Trophoblast cell (in vitro differentiated cells and primary cell): ENCODE data around the gene IPCEF1.

Experiments
- DNase-seq, 2 donors: peaks; one replicate each; pipeline ENCODE4 v3.0.0-alpha.2; 2016
- H2AFZ ChIP-seq: 2 replicates; pipeline ENCODE4 v1.6.1; 2013; ENCODE audit warnings: low read length, moderate library complexity, mild to moderate bottlenecking; ENCODE audit not compliant: insufficient read depth, poor library complexity
- H2AK5ac ChIP-seq: 2 replicates; pipeline ENCODE4 v1.6.1; 2013; ENCODE audit warnings: mild to moderate bottlenecking, low read length
- H2BK120ac ChIP-seq: 2 replicates; pipeline ENCODE4 v1.6.1; 2013; ENCODE audit warnings: low read length, mild to moderate bottlenecking, moderate library complexity; ENCODE audit not compliant: insufficient read depth, poor library complexity
- H2BK12ac ChIP-seq: 2 replicates; pipeline ENCODE4 v1.6.1; 2013; ENCODE audit warnings: mild to moderate bottlenecking, low read length, moderate library complexity
- H2BK5ac ChIP-seq: 2 replicates; pipeline ENCODE4 v1.6.1; 2013; ENCODE audit warnings: low read length, low read depth, moderate library complexity, mild to moderate bottlenecking; ENCODE audit not compliant: poor library complexity
- H3K14ac ChIP-seq: 2 replicates; pipeline ENCODE4 v1.6.1; 2013; ENCODE audit warnings: mild to moderate bottlenecking, low read length
- H3K18ac ChIP-seq: 2 replicates; pipeline ENCODE4 v1.6.1; 2013; ENCODE audit warnings: mild to moderate bottlenecking, low read length
- H3K23ac ChIP-seq: 2 replicates; pipeline ENCODE4 v1.6.1; 2013; ENCODE audit warnings: low read length
- H3K27ac ChIP-seq: 2 replicates; pipeline ENCODE4 v1.5.1; 2013; ENCODE audit warnings: low read depth, mild to moderate bottlenecking, inconsistent platforms, low read length, moderate library complexity
- H3K27me3 ChIP-seq: 2 replicates; pipeline ENCODE4 v1.6.1; 2013; ENCODE audit warnings: inconsistent platforms, mild to moderate bottlenecking, low read length, moderate library complexity; ENCODE audit not compliant: insufficient read depth
- H3K36me3 ChIP-seq, 2 experiments: 1 replicate in 1 of 2; 2 replicates in 1 of 2; pipeline ENCODE4 v1.6.1; 2013; ENCODE audit warnings: low read length in 2 of 2, mild to moderate bottlenecking in 2 of 2, moderate library complexity in 1 of 2; ENCODE audit not compliant: insufficient read depth in 2 of 2, control insufficient read depth in 1 of 2
- H3K4ac ChIP-seq: 2 replicates; pipeline ENCODE4 v1.6.1; 2013; ENCODE audit warnings: low read depth, mild to moderate bottlenecking, low read length, moderate library complexity
- H3K4me1 ChIP-seq, 2 experiments: 1 replicate in 1 of 2; 2 replicates in 1 of 2; pipeline ENCODE4 v1.6.1; 2013; ENCODE audit warnings: low read length in 2 of 2, mild to moderate bottlenecking in 2 of 2, moderate library complexity in 1 of 2; ENCODE audit not compliant: insufficient read depth in 2 of 2, control insufficient read depth in 1 of 2
- H3K4me2 ChIP-seq: 2 replicates; pipeline ENCODE4 v1.6.1; 2013; ENCODE audit warnings: inconsistent platforms, mild to moderate bottlenecking, low read length, moderate library complexity
- H3K4me3 ChIP-seq: 2 replicates; pipeline ENCODE4 v1.5.1; 2013; ENCODE audit warnings: mild to moderate bottlenecking, low read depth, low read length, inconsistent platforms
- H3K79me1 ChIP-seq: one replicate; pipeline ENCODE4 v1.6.1; 2013; ENCODE audit warnings: low read length
- H3K79me2 ChIP-seq: 2 replicates; pipeline ENCODE4 v1.6.1; 2013; ENCODE audit warnings: low read length, mild to moderate bottlenecking; ENCODE audit not compliant: control insufficient read depth, insufficient read depth, poor library complexity
- H3K9ac ChIP-seq: 2 replicates; pipeline ENCODE4 v1.6.1; 2013; ENCODE audit warnings: mild to moderate bottlenecking, low read length
- H3K9me3 ChIP-seq: 2 replicates; pipeline ENCODE4 v1.6.1; 2013; ENCODE audit warnings: low read depth, mild to moderate bottlenecking, control low read depth, inconsistent platforms, low read length; ENCODE audit not compliant: insufficient read depth
- H4K12ac ChIP-seq: 2 replicates; pipeline ENCODE4 v1.6.1; 2013; ENCODE audit warnings: low read depth, mild to moderate bottlenecking, low read length, moderate library complexity
- H4K8ac ChIP-seq: 2 replicates; pipeline ENCODE4 v1.6.1; 2013; ENCODE audit warnings: low read depth, mild to moderate bottlenecking, low read length, moderate library complexity
- H4K91ac ChIP-seq: one replicate; pipeline ENCODE4 v1.6.1; 2013; ENCODE audit warnings: low read depth, mild to moderate bottlenecking, low read length, moderate library complexity
- WGBS: extraction: QIAGEN DNeasy Blood & Tissue Kit; methylation state at CpG from one replicate; pipeline ENCODE4 v1.1.7; 2013; ENCODE audit warnings: missing lambda C conversion rate; ENCODE audit not compliant: insufficient read length, insufficient coverage; ENCODE audit errors: extremely low coverage; 5-methylcytosine and 5-hydroxymethylcytosine counted together

IPCEF1 gene

GRCh38 chr6:154266560-154267099 lies 90.0 kb downstream of the IPCEF1 start:
- no peak overlapping the region for H4K12ac ChIP-seq
- no peak overlapping the region for H2BK120ac ChIP-seq
- H3K4me3 ChIP-seq, result no peak overlapping the region
- H3K14ac ChIP-seq, result no peak overlapping the region
- H3K79me1 ChIP-seq, result no peaks in the 10 kb centered on the region
- no peak overlapping the region for H3K4ac ChIP-seq
- no peak overlapping the region for H2AK5ac ChIP-seq
- no peak overlapping the region for H3K4me2 ChIP-seq
- no peaks in the 10 kb centered on the region for H3K9me3 ChIP-seq
- no peak overlapping the region for H4K91ac ChIP-seq
- no peaks in the 10 kb centered on the region for H3K36me3 ChIP-seq
- H3K9ac ChIP-seq, result no peak overlapping the region
- DNase-seq, result no peak
- no peak overlapping the region for H4K8ac ChIP-seq
- no peak overlapping the region for H2BK5ac ChIP-seq
- H3K23ac ChIP-seq, result no peak overlapping the region
- H3K79me2 ChIP-seq, result no peaks in the 10 kb centered on the region
- H2BK12ac ChIP-seq, result no peak overlapping the region
- H3K18ac ChIP-seq, result no peak overlapping the region
- no peak overlapping the region for H3K27ac ChIP-seq
- H2AFZ ChIP-seq, result no peak overlapping the region
- H3K27me3 ChIP-seq, result no peaks in the 10 kb centered on the region
- H3K4me1 ChIP-seq, result no peaks in the 10 kb centered on the region

GRCh38 chr6:154261688-154262397 lies 94.8 kb downstream of the IPCEF1 start:
- H2AK5ac ChIP-seq, result no peak overlapping the region
- no peak overlapping the region for H3K18ac ChIP-seq
- no peak overlapping the region for H4K8ac ChIP-seq
- H4K12ac ChIP-seq, result no peak overlapping the region
- H3K4me2 ChIP-seq, result no peak overlapping the region
- no peak overlapping the region for H3K27ac ChIP-seq
- DNase-seq, result no peak
- H3K9ac ChIP-seq, result no peak overlapping the region
- no peak overlapping the region for H3K4me3 ChIP-seq
- H3K14ac ChIP-seq, result no peak overlapping the region
- H2BK12ac ChIP-seq, result no peak overlapping the region
- no peak overlapping the region for H3K23ac ChIP-seq
- H3K79me1 ChIP-seq, result no peaks in the 10 kb centered on the region
- WGBS, result no CpG with 5 or more reads among the region's 7 CpGs
- H3K79me2 ChIP-seq, result no peaks in the 10 kb centered on the region
- no peaks in the 10 kb centered on the region for H3K27me3 ChIP-seq
- H4K91ac ChIP-seq, result no peak overlapping the region
- H3K4me1 ChIP-seq, result no peaks in the 10 kb centered on the region
- no peak overlapping the region for H2BK120ac ChIP-seq
- no peaks in the 10 kb centered on the region for H3K36me3 ChIP-seq
- H3K4ac ChIP-seq, result no peak overlapping the region
- no peak overlapping the region for H2AFZ ChIP-seq
- H2BK5ac ChIP-seq, result no peak overlapping the region
- peaks cover 2% of the 10 kb centered on the region for H3K9me3 ChIP-seq

DNA sequence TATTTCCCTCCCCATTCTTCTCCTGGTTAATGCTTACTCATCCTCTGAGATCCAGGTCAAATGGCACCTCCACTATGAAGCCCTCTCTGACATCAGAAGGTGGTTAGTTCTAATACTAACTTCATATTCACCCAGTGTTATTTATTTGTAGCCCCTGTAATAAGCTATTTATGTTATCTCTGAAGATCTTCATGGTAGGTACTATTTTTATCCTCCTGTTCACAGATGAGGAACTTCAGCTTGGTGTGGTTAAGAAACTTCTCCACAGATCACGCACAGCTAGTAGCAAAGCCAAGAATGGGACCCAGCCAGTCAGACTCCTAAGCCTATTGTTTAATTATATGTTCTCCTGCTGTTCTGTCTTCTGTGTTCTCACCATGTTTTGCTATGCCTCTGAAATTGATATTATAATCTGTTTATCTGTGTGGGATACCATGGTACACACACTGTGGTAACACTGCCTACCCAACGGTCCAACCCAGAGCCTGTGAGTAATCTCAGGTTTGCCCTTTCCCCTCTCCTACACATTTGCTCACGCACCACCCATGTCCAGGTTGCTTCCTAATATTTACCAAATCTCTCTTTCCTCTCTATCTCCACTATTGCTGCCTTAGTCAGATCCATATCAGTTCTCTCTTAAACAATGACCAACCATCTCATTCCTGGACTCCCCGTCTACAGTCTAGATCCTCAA lies 98.4 kb downstream of the IPCEF1 start:
- Histone ChIP-seq H3K23ac (no peak overlapping the region), H2AFZ (no peak overlapping the region), H3K27me3 (no peaks in the 10 kb centered on the region), H2BK12ac (no peak overlapping the region), H3K4me2 (no peak overlapping the region), H3K4ac (no peak overlapping the region), H3K36me3 (no peaks in the 10 kb centered on the region), H3K9ac (no peak overlapping the region), H2AK5ac (no peak overlapping the region), H3K14ac (no peak overlapping the region), H3K79me1 (no peaks in the 10 kb centered on the region), H3K4me1 (no peaks in the 10 kb centered on the region), H2BK120ac (no peak overlapping the region), H3K79me2 (no peaks in the 10 kb centered on the region), H3K27ac (no peak overlapping the region), H4K8ac (no peak overlapping the region), H3K18ac (no peak overlapping the region), H3K4me3 (no peak overlapping the region), H2BK5ac (no peak overlapping the region), H4K12ac (no peak overlapping the region), H3K9me3 (peaks cover 2% of the 10 kb centered on the region), H4K91ac (no peak overlapping the region)
- peak in 1 of 2 donors; percentile 18 for DNase-seq
- WGBS, result no CpG with 5 or more reads among the region's 4 CpGs

DNA sequence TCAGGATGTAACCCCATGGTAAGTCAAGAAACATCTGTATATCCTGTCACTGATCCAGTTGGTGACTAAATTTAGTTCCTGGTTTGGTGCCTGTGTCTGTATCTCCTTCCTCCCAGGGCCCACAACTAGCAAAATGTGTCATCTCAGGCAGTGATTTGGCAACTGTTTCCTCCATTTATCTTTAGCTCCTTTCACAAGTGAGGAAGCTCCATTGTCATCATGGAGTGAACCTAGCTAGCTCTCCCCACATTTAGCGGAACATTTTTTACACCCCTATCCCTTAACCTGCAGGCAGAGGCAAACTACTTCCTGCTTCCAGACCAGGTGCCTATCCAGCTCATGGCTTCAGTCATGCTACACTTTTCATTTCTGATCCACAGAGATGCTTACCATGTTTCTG lies 99.5 kb downstream of the IPCEF1 start:
- no peak overlapping the region for H3K18ac ChIP-seq
- H2BK120ac ChIP-seq, result no peak overlapping the region
- H3K4ac ChIP-seq, result no peak overlapping the region
- H2BK12ac ChIP-seq, result no peak overlapping the region
- no peak overlapping the region for H3K27ac ChIP-seq
- H4K12ac ChIP-seq, result no peak overlapping the region
- no peak overlapping the region for H2BK5ac ChIP-seq
- no peaks in the 10 kb centered on the region for H3K79me2 ChIP-seq
- no peak overlapping the region for H2AFZ ChIP-seq
- no peak overlapping the region for H3K9ac ChIP-seq
- no peak overlapping the region for H2AK5ac ChIP-seq
- H4K91ac ChIP-seq, result no peak overlapping the region
- H3K4me3 ChIP-seq, result no peak overlapping the region
- no peaks in the 10 kb centered on the region for H3K79me1 ChIP-seq
- H3K4me2 ChIP-seq, result no peak overlapping the region
- H3K23ac ChIP-seq, result no peak overlapping the region
- peaks cover 2% of the 10 kb centered on the region for H3K9me3 ChIP-seq
- no peaks in the 10 kb centered on the region for H3K27me3 ChIP-seq
- DNase-seq, result peak in 1 of 2 donors; percentile 42
- no CpG with 5 or more reads among the region's 1 CpG for WGBS
- no peak overlapping the region for H3K14ac ChIP-seq
- H4K8ac ChIP-seq, result no peak overlapping the region
- H3K4me1 ChIP-seq, result no peaks in the 10 kb centered on the region
- H3K36me3 ChIP-seq, result no peaks in the 10 kb centered on the region
